C1 segment of cervical spinal cord (tissue), 14 donors: ENCODE results near the gene CEP44.
A peak's percentile ranks its signal among the peaks of the same experiment; 100 is the strongest.
"Not testable (repeated sequence)": the region's sequence is repeated elsewhere in the genome, so short reads cannot be mapped to it uniquely, and the experiment has no call there.

Experiments used
- DNase-seq, 14 donors: peaks; one replicate each; lab custom pipeline; 2025; lab: John Stamatoyannopoulos, UW

The CEP44 gene

DNA sequence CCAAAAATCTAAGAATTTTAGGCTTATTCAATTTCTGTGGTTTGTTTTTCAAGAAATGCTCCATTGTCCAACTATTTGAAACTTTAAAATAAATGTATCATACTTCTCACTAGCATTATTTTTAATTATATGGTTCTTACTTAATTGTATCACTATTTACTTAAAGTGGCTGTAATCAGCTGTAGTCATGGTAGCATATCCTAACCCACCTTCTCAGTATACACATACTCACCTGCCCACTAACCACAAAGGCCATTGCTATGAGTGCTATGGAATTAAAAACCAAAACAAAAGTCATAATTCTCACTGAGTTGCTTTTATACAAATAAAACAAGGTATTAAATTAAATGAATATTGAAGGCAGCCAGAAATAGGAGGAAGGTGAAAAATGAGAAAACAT, 5.2 kb upstream of the CEP44 start:
- DNase-seq, result no peak

DNA sequence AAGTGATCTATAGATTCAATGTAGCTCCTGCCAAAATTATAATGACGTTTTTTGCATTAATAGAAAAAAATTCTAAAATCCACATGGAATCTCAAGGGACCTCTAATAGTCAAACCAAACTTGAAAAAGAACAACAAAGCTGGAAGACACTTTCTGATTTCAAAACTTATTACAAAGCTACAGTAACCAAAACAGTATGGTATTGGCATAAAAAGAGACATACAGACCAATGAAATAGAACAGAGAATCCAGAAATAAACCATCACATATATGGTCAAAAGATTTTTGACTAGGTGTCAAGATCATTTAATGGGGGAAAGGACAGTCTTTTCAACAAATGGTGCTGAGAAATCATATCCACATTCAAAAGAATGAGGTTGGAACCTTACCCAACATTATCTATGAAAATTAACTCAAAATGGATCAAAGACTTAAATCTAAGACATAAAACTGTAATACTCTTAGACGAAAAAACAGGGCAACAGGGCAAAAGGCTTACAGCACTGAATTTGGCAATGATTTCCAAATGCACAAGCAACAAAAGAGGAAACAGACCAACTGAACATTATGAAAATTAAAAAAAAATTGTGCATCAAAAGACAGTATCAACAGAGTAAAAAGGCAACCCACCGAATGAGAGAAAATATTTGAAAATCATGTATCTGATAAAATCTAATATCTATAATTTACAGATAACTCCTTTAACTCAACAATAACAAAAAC, 4.1 kb upstream of the CEP44 start:
- no peak for DNase-seq

DNA sequence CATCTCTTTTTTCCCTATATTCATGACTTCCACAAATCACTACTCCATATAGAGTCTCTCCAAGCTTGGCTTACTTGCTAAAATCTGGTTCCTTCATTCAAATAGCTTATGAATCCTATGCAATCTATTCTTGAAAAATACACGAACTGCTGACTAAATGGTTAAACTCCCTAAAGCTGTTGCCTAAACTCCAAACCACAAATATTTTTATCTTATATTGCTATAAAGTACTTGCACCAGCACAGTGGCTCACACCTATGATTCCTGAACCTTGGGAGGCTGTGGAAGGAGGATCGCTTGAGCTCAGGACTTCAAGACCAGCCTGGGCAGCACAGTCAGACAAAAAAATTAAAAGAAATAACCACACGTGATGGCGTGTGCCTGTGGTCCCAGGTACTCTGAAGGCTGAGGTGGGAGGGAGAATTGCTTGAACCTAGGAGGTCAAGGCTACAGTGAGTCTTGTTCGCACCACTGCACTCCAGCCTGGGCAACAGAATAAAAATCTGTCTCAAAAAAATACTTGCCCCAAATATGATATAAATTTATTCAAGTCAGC, 2.5 kb upstream of the CEP44 start:
- no peak for DNase-seq

DNA sequence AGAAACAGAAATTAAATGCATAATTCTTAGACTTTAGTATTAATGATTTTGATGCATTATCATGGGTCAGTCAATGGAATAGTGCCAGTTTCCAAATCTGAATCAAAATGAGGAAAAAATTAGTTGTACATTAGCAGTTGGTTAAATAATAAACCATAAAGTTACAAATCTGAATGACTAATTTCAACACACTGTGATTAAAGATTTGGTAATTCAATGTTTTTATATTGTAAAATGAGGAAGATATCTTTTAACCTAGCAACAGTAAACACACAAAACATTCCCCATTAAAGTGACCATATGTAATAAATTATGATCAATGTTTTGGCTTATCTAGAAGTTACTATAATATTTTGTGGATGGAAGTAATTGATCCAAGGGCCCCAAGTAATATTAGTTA, 1.8 kb upstream of the CEP44 start:
- no peak for DNase-seq

DNA sequence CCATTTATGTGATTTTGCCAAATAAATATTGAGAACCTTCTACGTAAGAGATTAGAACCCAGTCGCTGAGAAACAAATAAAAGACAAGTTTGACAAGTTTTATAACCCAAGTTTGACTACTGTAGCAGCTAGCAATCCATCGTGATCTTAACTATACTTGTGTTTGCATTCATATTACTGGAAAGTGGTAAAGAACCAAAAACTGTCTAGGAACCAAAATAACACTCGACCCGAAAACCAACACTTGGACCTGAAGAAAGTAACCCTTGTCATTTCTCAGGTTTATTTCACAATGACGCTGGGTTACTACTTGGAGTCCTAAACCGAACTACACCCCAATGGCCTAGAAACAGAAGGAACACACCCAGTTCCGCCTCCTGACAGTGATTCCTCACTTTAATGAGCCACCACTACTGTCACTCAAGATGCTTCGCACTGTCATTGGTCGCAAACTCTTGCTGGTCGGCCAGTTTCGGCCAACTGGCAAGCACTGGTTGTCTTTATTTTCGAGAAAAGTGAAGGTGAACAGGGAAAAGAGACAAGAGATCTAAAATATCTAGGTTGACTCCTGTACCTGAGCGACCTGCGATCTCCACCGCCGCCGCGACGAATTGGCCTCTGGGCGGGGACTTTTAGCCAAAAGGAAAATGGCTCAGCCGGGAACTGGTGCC, 740 bp upstream of the CEP44 start:
- peak in 13 of 14 donors; percentile 27 to 93 (median 86) for DNase-seq

DNA sequence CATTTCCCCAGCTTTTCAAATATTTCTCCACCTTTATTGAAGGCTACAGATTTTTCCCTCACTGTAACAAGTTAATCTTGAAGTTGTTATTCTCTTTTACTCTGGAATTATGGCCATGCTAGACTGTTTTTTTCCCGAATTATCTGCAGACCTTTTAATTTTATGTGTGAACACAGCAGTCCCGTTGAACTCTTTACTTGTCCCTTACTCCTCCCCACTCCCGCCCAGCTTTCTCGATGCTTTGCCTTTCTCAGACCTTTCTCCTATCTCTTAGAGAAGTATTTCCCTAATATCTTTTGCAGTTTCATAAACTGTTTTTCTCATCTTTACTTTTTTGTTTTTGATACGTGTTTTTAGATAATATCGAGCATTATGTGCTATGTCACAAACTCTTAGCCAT, 776 bp downstream of the CEP44 start:
- DNase-seq, result no peak

DNA sequence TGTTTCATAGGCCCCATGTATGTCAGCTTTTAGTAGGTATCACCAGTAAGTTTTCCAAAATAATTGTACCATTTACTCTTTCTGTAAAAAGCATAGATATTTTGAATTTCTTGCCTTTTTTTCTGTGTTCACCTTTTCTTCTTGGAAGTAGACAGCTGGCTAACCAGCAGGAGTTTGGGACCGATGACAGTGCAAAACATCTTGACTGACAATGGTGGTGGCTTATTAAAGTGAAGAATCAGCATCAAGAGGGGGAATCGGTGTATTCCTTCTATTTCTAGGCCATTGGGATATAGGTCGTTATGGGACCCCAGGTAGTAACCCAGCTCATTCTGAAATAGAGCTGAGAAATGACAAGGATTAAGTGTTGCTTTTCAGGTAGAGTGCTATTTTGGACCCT, 3.2 kb downstream of the CEP44 start:
- no peak for DNase-seq

DNA sequence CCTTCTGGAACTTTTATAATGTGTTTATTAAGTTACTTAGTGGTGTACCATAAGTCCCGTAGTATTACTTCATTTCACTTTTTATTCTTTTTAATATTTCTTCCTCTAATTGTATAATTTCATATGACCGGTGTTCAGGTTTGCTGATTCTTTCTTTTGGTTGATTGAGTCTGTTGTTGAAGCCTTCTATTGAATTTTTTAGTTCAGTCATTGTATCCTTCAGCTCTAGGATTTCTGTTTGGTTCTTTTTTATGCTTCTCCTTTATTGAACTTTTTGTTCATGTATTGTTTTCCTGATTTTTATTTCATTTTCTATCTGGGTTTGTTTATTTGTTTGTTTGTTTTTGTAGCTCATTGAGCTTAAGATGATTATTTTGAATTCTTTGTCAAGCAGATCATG, 8.8 kb downstream of the CEP44 start:
- DNase-seq, result no peak

DNA sequence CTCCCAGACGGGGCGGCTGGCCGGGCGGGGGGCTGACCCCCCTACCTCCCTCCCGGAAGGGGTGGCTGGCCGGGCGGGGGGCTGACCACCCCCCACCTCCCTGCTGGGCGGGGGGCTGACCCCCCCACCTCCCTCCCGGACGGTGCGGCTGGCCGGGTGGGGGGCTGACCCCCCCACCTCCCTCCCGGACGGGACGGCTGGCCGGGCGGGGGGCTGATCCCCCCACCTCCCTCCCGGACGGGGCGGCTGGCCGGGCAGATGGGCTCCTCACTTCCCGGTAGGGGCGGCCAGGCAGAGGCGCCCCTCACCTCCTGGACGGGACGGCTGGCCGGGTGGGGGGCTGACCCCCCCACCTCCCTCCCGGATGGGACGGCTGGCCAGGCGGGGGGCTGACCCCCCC, 10.9 kb downstream of the CEP44 start:
- DNase-seq, result not testable (repeated sequence)

DNA sequence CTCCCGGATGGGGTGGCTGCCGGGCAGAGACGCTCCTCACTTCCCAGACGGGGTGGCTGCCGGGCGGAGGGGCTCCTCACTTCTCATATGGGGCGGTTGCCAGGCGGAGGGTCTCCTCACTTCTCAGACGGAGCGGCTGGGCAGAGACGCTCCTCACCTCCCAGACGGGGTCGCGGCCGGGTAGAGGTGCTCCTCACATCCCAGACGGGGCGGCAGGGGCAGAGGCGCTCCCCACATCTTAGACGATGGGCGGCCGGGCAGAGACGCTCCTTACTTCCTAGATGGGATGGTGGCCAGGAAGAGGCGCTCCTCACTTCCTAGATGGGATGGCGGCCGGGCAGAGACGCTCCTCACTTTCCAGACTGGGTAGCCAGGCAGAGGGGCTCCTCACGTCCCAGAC, 11.4 kb downstream of the CEP44 start:
- not testable (repeated sequence) for DNase-seq

DNA sequence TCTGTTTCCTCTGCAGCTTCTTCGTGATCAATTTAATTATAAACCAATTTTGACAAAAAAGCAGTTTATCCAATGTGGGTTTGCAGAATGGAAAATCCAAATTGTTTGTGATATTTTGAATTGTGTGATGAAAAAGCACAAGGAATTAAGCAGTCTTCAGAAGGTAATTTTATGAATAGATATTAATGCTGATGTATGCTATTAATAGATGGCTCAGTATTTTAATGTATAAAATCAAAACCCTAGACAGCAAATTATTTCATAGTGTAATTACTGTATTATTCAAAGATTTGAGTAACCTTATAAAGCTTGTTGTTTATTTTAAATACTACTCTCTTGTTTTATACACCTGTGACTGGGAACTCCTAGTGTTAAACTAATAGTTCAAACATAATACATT, 20.0 kb downstream of the CEP44 start:
- DNase-seq, result no peak

DNA sequence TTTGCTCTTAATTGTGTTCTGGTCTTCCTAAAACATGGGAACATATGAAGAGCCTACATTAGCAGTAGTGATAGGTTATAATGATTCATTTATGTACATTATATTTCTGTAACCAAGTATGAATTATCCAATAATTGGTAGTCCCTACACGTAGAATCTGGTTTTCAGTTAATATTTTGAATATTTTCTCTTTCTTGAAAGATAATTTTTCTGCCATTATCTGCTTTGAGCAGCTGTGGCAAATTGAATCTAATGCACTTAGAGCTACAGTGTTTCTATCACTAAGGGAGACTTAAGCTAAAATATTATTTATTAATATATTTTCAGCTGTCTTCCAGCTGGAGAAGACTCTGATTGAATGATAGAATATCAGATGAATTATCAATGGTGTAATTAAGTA, 21.0 kb downstream of the CEP44 start:
- DNase-seq, result no peak

DNA sequence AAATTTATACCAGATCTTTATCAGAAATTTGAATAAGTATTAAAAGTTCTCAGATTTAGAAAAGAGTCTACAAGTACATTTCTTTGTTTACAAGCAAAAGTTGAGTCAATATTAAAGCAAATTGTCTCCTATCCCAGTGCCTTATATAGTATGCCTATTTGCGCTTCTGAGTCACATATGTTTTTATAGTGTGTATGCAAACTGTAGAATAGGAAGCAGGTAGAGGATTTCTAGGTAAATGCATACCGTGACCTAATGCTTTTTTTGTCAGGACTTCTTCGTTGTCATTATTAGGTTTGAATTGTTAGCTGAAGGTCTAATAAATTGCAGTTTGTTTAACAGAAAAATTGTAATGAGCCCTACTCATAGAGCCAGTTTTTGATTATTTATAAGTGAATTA, 22.2 kb downstream of the CEP44 start:
- no peak for DNase-seq

DNA sequence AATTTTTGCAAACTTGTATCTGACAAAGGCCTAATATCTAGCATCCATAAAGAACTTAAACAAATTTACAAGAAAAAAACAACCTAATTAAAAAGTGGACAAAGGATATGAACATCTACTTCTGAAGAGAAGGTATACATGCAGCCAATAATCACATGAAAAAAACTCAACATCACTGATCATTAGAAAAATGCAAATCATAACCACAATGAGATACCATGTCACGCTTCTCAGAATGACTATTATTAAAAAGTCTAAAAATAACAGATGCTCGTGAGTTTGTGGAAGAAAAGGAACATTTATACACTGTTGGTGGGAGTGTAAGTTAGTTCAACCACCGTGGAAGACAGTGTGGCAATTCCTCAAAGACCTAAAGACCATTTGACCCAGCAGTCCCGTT, 24.0 kb downstream of the CEP44 start:
- no peak for DNase-seq

DNA sequence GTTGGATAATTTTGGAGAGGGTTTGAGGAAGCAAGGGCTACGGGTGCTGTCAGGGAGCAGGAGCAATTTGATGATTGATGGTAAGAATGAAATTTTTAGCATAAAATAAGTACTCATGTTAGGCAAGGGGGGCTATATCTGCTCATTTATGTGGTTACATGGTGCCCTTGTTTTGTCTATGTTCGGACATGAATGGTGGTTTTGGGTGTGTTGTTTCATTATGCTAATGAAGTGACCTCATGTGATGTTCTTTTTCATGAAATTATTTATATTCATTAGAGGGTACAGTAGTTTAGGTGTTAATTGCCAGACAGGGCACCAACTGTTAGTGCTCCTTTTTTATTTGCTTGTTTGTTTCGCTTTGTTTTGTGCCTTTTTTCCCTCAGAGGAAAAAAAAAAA, 29.3 kb downstream of the CEP44 start:
- no peak for DNase-seq

DNA sequence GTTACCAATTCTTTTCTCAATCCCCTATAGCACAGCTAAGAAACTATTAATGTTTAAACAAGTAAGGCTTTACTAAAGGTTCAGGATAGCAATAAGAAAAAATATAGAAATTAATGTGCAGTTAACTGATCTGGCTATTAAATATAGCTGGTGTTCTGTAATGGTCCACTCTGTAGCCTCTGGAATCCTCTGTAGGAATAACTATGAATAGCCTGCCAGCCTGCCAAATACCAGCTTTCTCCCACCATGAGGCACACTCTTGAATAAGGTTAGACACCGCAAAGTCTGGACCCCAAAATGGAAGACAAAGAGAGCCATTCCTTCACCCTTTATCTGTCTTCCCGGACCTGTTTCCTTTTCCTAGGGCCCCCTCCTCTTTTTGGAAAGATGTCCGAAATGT, 30.6 kb downstream of the CEP44 start:
- DNase-seq, result no peak

DNA sequence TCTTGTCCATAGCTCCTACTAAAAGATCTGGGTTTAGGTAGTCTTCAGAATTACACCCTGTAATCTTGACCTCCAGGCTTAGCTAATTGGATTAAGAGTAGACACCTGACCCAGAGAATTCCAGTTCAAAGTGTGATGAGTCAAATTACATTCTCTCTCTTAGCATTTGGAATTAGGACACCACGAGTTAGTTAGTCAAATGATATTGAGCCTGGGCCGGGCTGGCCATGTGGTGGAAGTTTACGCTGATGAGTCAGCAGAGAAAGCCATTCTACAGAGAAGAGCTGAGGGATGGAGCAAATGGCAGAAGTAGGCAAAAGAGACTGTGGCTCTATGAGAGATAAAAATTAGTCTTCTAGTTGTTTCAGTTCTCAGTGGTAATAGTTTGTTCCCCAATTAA, 31.1 kb downstream of the CEP44 start:
- DNase-seq, result no peak

DNA sequence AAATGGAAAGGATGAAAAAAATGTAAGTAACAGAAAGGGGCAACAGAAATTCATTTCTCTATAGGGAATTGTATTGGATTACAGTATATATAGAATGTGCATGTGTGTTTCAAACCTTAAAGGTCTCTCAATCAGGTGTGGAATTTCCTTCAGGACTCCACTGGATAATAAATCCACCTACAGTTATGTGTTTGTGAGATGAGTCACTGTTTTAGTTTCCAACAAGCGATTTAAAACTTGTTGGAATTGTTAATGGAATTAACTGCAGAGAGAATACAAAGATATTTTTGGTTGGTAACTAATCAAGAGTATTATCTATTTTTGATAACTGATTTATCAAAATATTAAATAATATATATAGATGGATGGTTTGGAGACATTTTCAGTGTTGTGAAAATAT, 32.8 kb downstream of the CEP44 start:
- no peak for DNase-seq

DNA sequence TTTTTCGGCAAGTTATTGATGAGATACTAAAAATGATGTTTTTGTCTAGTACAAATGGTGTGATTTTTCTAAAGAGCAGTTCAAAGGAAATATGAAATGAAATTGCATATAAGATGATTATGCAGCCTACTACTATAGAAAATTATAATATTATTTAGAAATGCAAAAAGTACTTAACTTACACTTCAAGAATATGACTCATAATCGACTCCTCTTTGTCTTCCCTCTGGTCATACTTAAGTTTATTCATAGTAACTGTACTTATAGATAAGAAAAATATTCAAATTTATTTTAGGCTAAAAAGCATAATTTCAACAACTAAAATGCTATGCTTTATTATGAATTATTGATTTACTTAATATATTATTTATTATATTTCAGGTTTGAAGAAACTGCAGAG, 33.2 kb downstream of the CEP44 start:
- DNase-seq, result no peak

DNA sequence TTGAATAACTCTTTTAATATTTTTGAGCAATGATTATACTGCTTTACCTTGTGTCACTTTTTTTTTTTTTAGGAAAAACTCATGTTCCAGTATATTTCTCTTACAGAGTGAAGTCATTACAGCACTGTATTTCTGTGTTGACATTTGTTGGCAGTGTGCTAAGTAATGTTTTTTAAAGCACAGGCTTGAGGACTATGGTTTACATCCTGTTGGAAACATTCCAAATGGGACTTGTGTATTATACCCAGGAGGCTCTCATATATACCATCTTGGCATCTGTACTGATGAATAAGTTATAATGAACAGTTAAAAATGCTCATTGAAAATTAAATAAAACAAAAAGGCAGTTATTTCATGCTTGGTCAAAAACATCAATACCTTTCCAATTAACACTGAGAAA, 33.8 kb downstream of the CEP44 start:
- no peak for DNase-seq

DNA sequence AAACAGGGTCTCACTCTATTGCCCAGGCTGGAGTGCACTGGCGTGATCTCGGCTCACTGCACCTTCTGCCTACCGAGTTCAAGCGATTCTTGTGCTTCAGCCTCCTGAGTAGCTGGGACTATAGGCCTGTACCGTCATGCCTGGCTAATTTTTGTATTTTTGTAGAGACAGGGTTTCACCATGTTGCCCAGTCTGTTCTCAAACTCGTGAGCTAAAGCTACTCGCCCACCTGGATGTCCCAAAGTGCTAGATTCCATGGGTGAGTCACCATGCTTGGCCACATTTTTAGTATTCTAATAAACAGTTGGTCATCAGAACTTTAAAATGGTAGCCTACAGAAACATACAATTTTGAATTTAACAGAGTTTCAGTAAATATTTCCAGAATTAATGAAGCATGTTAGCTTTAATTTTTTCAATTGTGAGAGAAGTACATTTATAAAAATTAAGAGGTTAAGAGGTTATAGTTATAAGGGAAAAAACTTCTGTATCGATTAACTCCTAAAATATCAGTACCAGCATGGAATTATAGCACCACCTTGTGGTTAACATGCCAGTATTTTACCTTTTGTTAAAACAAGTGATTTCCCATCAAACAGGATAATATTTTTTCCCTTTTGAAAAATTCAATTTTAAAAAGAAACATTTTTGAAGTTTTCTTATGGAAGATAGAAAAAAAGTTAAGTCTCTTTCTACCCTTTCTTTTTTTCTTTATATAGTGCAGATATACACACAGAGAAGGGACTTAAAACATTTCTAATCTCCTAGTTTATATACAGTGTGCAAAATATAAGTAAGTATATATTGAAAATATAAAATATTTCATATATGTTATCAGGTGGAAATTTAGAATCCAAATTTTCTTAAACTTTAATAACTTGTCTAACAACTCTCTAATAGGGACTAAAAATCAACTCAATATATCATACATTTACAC, 35.4 kb downstream of the CEP44 start:
- DNase-seq, result no peak

DNA sequence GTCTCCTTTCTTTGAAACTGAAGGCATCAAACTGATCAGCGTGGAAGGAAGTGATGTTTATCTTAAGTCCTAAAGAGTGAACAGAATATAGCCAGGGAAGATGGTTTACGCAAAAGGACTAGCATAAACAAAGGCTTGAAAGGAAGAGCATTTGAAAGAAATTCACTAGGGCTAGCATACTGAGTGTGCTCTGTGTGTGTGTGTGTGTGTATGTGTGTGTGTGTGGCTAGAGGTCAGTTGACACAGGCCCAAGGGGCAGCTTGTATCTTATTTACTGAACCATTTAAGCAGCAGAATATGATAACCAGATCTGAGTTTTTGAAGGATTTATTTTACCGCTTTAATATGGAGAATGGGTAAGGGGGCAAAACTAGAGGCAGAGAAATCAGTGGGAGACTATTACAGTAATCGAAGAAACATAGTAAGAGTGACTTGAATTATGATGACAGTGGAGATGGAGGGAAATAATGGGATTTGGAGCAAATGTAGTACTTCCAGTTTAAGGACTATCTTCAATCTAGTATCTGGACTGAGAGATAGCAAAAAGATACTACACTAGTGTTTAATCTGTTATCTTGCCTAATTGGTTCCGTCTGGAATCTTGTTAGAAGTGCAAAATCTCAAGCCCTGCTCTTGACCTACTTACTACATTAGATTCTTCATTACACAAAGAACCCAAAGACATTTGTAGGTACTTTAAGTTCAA, 36.9 kb downstream of the CEP44 start:
- no peak for DNase-seq
